Activated CD8-positive, alpha-beta memory T cell treated with anti-CD3 and anti-CD28 coated beads for 36 hours (primary cell): Measurements from ENCODE around the gene DVL3. TPM values are rescaled to one million over a fixed set of nuclear protein-coding genes. Genes with fewer than 3 reads are reported as not detected.

Source experiments
- CTCF ChIA-PET: fragments of 350-600 bp; sonication (Branson Sonifier 250); formaldehyde crosslinking; loops from one replicate; lab custom pipeline; 2021; ENCODE audit warnings: antibody characterized with exemption; lab: Charles Lee
- POLR2A ChIA-PET: fragments of 350-600 bp; sonication (Branson Sonifier 250); formaldehyde crosslinking; loops from one replicate; lab custom pipeline; 2021; ENCODE audit warnings: antibody characterized with exemption; lab: Charles Lee
- total RNA-seq, 2 experiments: library from RNA; stranded (reverse); gene quantifications; one replicate each; pipeline ENCODE4 v1.2.3, GENCODE V29; 2021

Gene DVL3
- total RNA-seq, 2 experiments from 2014 or later = 36.3 to 37.9 TPM

DNA sequence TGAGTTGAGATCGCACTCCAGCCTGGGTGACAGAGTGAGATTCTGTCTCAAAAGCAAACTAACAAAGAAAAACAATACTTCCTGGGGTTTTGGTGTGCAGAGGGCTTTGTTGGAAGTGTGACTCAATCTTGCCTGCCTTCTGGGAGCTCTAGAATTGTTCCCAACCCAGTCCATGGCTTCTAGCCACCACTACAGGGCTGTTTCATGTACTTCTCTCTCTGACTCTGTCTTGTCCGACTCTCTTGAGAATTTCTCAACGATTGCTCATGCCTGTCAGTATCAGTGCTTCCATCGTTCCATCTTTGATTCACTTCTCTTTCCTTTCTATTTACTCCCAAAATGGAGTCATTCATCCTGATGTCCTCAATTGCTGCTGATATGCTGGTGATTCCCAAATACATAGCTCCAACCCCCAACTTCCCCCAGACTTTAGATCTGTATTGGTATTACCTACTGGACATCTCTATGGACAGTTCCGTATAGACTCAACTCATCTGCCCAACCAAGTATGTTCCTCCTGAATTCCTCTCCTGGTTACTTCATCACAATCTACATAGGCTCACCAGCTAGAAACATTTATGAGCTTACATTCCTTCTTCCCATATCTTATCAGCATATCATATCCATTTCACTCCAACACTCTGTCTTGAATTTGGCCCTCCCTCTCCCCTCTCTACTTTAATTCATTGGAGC is 17.6 kb downstream of the DVL3 start:
- POLR2A ChIA-PET = no interaction called here
- CTCF ChIA-PET = interaction anchor here (1.0 to 1.8 kb wide), 2 partner anchors 13 to 55 kb away, joined by 3 to 6 read pairs; partner anchors contain the start of gene ABCF3

DNA sequence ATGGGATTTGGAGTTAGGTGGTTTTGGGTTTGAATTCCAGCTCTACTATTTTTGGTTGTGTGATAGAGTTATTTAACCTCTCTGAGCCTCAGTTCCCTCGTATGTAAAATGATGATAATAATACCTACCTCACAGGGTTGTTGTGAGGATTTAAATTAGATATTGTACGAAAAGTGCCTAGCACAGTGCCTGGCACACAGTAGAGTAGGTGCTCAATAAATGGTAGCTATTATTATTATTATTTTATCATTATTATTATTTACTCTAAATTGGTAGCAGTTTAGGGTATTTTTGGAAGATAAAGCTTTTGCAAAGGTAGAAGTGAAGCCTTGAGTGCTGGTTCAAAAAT is 18.2 kb downstream of the DVL3 start:
- CTCF ChIA-PET = interaction anchor here (1.0 to 1.8 kb wide), 2 partner anchors 12 to 55 kb away, joined by 3 to 6 read pairs; partner anchors contain the start of gene ABCF3
- POLR2A ChIA-PET = interaction anchor here (0.9 kb wide), 1 partner anchor 37 kb away, joined by 3 read pairs; no protein-coding TSS in a partner anchor

DNA sequence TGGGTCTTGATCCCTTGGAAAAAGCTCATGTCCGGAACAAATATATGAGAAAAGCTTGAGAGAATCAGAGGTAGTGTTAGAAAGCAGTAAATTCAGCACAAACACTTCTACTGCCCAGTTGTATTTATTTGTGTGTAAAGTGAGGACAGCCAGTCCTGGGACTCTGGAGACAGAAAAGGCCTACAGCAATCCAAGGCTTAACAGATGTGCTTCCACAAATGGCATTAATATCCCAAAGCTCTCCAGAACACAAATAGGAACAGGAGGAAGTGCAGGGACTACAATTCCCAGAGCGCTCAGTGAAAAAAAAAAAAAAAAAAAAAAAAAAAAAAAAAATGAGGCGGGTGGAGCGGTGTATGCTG is 19.1 kb downstream of the DVL3 start:
- ChIA-PET CTCF (interaction anchor here (1.4 to 1.8 kb wide), 2 partner anchors 15 to 54 kb away, joined by 5 to 6 read pairs; no protein-coding TSS in a partner anchor), POLR2A (interaction anchor here (0.6 to 1.7 kb wide), 5 partner anchors 10 to 163 kb away, joined by 3 to 4 read pairs (median 3); no protein-coding TSS in a partner anchor)

DNA sequence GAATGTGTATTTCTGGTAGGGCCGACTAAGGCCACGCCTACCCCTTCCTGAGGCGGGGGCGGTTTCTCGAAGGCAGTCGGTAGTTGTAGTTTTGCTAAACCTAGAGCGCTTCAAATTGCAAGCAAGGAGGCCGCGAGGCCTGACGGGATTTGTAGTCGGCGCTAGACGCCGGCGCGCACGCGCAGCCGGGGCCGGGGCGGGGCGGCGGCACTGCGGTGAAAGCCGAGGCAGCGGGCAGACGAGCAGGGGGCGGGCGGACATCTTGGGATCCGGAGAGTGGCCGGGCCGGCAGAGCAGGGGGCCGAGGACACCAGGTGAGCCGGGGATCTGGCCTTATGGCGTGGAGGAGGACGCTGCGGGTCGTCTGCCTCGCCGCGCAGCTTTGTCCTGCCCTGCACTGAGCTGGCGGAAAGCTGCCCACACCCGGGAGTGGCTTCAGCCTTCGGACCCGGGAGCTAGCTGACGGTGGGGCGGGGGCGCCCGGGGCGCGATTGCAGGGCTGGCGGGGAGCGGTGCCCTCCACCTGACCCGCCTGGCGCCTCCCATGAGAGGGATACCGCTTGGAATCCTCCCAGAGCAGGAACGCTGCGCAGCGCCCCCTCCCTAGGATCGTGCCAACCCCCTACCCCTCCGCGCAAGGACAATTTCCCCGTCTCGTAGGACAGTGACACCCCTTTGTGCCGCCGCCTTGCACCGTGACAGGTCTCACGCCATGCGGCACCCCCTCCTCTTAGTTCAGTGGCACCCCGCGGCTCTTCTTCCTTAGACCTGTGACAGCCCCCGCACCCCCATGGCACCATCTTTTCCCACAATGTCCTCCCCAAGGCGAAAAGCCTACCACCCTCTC is 19.7 kb downstream of the DVL3 start, which contains the start of gene AP2M1:
AP2M1 (plus strand) TSS at position 210 of the 847 bp plus-strand sequence. CDS start 2,139 bp downstream, outside the sequence.
- ChIA-PET CTCF (interaction anchor here (1.4 kb wide), 1 partner anchor 16 kb away, joined by 5 read pairs; no protein-coding TSS in a partner anchor), POLR2A (interaction anchor here (0.6 to 1.7 kb wide), 5 partner anchors 9 to 162 kb away, joined by 3 to 5 read pairs (median 3); no protein-coding TSS in a partner anchor)

DNA sequence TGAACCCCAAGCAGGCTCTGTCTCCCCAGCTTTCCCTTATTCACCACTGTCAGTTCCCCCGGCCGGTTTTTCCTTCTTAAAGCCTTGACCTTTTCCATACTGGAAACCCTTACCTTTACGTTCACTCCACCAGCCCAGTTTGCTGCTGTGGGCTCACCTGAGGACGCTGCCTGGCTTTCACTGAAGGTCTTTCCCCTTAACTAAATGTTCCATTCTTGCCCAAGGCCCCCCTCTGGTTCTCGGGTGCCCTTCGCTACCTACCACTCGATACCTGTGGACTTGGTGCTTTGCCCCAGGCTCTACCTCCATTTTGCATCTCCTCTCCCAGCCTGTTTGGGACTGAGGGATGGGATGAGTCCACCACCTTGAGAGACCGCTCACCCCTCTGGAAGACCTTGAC is 20.3 kb downstream of the DVL3 start:
- CTCF ChIA-PET = interaction anchor here (1.4 kb wide), 1 partner anchor 16 kb away, joined by 5 read pairs; no protein-coding TSS in a partner anchor
- POLR2A ChIA-PET = interaction anchor here (0.7 to 1.7 kb wide), 3 partner anchors 8 to 11 kb away, joined by 3 to 5 read pairs (median 4); no protein-coding TSS in a partner anchor

DNA sequence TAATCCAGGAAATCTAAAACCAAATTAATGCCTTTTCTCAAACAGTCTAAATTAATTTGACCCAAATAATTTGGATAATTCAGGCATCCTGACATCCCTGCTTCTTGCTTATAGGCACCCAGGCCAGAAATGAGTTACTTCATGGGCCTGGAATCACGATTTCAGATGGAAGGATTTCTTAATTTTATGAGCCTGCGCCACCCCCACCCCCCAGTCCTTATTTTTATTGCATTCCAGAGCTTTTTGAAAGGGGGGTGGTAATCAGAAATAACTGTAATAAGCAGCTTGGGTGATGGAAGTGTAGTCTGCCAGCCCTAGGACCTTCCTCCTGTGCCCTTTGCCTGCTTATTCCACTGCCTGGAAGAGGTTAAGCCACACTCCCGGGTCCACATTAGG is 20.8 kb downstream of the DVL3 start:
- ChIA-PET POLR2A (interaction anchor here (0.5 to 1.3 kb wide), 3 partner anchors 8 to 360 kb away, joined by 3 to 5 read pairs (median 3); no protein-coding TSS in a partner anchor), CTCF (no interaction called here)

DNA sequence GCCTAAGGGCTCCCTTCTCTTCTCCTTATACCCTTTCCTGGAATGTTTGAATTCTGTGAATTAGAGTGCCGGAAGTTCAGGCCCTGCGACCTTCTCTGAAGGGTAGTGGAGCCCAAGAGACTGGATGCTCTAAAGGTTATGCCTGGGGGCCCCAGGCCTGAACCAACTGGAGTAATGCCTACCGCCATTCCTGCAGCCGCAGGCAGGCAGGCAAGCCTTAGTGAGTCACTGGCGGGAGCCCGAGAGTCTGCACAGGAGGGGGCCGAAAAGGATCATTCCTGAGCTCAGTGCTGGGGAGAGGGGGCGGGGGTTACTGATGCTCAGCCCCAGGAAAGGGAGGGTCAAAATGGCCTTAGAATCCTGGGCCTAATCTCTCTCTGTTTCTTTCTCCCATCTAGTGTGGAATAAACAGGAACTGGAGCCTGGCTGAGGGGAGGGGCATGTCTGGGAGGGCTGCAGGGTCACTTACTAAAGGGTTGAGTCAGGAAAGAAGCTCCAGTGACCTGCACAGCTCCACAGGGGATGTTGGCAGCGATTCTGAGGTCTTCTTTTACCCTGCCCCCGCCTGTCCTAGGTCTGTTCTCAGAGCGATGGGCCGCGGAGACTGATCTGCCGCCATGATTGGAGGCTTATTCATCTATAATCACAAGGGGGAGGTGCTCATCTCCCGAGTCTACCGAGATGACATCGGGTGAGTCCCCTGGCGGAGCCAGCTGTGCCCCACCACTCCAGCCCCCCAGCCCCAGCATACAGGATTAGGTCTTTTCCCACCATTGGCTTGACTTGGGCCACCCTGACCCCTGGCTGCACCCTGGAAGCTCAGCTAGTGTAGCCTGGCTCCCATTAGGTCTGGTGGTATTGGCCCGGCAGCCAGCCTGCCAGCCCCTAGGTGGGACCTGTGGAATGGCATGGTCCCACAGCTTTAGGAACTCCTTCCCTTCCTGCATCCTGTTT is 21.5 kb downstream of the DVL3 start:
- CTCF ChIA-PET = interaction anchor here (0.8 kb wide), 1 partner anchor 73 kb away, joined by 3 read pairs; the partner anchor contains the start of gene EEF1AKMT4
- POLR2A ChIA-PET = interaction anchor here (0.5 to 0.6 kb wide), 2 partner anchors 28 to 361 kb away, joined by 3 read pairs; no protein-coding TSS in a partner anchor

DNA sequence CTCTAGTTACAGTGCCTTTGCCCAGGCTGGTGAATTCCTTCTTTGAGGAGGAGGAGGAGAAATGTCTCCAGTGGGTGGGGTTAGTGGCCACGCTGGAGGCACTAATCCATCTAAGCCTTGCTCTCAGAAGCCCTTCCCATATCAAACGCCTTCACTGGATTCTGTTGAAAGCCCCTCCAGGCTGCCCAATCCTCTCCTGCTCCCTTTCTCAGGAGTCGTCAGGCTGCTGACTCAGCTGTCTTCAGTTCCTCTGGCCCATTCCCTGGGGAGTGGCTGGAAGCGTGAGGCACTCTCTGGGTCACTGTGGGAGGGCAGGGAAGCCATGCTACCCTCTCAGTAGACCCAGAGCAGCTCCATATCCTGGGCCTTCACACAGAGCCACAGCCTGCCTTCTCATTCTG is 22.2 kb downstream of the DVL3 start:
- ChIA-PET POLR2A (no interaction called here), CTCF (interaction anchor here (0.8 kb wide), 1 partner anchor 72 kb away, joined by 3 read pairs; the partner anchor contains the start of gene EEF1AKMT4)

DNA sequence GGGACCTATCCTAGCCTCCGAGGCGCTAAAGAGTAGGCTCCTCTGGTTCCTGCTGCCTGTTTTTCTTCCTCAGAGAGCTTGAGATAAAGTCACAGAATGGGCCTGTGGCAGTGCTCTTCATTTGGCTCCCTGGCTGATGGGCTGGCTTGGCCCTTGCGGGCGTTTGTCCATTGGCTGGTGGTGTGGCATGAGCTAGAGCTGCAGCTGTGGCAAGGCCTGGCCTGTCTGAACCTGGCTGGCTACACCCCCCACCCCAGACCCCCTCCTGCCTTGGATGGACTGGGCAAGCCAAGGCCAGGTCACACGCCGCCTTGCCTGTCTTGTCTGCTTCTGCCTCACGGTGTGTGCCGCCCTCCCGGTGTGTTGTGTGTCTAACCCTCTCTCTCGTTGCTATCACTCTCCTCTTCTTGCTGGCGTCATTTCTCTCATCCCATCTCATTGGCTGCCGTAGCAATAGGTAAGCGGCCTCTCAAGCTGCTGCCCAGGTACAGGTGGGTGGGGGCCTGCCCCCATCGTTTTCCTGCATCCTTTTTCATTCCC is 22.7 kb downstream of the DVL3 start:
- CTCF ChIA-PET = interaction anchor here (0.8 kb wide), 1 partner anchor 72 kb away, joined by 3 read pairs; the partner anchor contains the start of gene EEF1AKMT4
- POLR2A ChIA-PET = no interaction called here

DNA sequence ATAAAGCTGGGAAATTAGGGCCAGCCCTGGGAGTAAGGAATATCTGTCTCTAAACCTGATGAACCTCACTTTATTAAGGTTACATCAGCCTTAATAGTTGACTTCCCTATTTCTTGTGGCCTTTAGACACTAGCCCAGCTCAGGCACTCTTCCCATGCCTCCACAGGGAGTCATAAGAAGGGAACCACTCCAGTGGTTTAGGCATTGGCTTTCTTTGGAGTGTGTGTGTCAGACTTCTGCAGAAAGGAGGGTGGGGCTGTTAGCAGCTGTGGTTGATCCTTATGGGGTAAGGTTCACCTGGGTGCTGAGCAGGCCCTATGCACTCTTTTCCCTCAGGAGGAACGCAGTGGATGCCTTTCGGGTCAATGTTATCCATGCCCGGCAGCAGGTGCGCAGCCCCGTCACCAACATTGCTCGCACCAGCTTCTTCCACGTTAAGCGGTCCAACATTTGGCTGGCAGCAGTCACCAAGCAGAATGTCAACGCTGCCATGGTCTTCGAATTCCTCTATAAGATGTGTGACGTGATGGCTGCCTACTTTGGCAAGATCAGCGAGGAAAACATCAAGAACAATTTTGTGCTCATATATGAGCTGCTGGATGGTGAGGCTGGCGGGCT is 23.5 kb downstream of the DVL3 start:
- POLR2A ChIA-PET = no interaction called here

DNA sequence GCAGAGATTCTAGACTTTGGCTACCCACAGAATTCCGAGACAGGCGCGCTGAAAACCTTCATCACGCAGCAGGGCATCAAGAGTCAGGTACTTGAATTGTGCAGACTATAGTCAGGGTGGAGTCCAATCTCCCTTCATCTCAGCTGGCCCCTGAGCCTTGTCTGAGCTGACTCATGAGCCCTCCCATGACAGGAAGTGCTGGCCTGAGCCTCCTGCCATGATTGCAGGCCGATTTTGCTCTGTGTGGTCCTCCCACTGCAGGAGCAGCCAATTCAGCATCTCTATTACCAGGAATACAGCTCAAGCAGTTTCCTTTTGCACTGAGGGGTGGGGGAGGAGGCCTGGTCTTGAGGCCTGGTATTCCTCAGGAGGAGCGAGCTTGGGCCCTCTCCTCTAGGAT is 25.0 kb downstream of the DVL3 start:
- POLR2A ChIA-PET = no interaction called here
- CTCF ChIA-PET = no interaction called here

More for the DNA sequence above, 23.5 kb downstream of the DVL3 start:
- CTCF ChIA-PET = interaction anchor here (0.6 kb wide), 1 partner anchor 1127 kb away, joined by 3 read pairs; no protein-coding TSS in a partner anchor

DNA sequence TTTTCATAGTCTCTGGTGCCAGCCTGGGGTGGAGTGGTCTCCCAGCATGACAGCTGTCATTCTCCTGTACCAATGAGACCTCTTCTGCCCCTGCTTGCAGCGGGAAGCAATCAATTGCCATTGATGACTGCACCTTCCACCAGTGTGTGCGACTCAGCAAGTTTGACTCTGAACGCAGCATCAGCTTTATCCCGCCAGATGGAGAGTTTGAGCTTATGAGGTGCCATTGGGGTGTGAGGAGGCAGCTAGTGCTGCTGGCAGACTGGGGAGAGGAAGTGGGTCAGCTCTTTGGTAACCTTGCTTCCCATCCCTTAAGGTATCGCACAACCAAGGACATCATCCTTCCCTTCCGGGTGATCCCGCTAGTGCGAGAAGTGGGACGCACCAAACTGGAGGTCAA is 26.4 kb downstream of the DVL3 start:
- ChIA-PET CTCF (interaction anchor here (0.8 to 0.9 kb wide), 2 partner anchors 17 to 26 kb away, joined by 3 read pairs; no protein-coding TSS in a partner anchor), POLR2A (no interaction called here)

DNA sequence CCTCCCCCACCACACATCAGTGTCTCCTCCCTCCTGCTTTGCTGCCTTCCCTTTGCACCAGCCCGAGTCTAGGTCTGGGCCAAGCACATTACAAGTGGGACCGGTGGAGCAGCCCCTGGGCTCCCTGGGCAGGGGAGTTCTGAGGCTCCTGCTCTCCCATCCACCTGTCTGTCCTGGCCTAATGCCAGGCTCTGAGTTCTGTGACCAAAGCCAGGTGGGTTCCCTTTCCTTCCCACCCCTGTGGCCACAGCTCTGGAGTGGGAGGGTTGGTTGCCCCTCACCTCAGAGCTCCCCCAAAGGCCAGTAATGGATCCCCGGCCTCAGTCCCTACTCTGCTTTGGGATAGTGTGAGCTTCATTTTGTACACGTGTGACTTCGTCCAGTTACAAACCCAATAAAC is 28.5 kb downstream of the DVL3 start:
- ChIA-PET CTCF (interaction anchor here (1.1 kb wide), 1 partner anchor 28 kb away, joined by 3 read pairs; no protein-coding TSS in a partner anchor), POLR2A (interaction anchor here (0.5 to 1.6 kb wide), 3 partner anchors 8 to 12 kb away, joined by 3 to 5 read pairs (median 4); no protein-coding TSS in a partner anchor)

DNA sequence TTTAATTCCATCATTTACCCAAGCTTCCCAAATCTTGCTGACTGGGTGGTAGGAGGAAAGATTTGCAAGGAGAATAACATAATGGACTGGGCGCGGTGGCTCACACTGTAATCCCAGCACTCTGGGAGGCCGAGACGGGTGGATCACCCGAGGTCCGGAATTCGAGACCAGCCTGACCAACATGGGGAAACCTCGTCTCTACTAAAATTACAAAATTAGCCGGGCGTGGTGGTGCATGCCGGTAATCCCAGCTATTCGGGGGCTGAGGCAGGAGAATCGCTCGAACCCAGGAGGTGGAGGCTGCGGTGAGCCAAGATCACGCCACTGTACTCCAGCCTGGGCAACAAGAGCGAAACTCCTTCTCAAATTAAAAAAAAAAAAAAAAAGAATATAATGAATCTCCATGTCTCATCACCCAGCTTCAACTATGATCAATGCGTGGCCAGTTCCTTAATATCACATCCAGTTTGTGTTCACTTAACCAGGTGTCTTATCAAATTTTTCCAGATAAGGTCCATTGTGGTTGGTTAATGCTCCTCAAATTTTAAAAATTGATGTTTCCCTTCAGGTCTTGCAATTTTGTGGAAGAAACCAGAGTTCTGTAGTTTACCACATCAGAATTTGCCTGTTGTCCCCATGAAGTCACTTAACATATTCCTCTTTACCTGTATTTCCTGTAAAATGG is 29.5 kb downstream of the DVL3 start:
- ChIA-PET CTCF (interaction anchor here (0.5 kb wide), 1 partner anchor 44 kb away, joined by 3 read pairs; no protein-coding TSS in a partner anchor), POLR2A (interaction anchor here (0.5 to 1.2 kb wide), 4 partner anchors 10 to 167 kb away, joined by 3 to 4 read pairs (median 4); partner anchors contain the start of gene EIF2B5)

DNA sequence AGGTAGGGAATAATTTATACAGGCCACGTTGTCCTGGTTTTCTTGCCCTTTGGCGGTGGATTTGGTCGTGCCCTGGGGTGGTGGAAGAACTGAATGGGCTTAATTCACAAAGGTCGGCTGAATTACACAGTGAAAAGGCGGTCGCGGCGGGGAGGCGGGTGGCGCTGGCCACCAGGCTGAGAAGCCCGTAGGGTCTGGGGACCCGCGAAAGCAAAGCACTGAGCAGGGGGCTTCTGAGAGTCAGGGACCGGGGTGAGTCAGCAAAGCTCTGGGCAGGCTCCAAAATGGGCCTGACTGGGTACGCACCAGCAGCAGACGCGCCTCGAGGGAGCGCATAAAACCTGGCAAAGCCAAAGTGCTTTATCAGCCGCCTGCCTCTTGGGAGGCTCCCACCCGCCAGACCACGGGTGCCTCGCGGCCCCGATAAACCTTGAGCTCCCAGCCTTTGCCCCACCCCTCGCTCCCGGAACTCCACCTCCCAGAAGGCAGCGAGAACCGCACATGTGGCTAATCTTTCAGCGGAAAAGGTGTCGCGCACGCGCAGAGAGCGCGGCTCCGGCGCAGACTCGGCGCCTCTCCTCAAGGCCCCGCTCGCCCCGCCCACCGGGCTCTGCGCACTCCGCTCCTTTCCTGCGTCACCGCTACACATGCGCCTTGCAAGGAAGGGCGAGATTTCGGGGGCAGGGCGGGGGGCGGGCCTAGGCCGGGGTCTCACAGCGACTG is 30.4 kb downstream of the DVL3 start:
- CTCF ChIA-PET = interaction anchor here (0.7 to 1.3 kb wide), 2 partner anchors 12 to 64 kb away, joined by 3 read pairs; partner anchors contain the start of gene EEF1AKMT4
- POLR2A ChIA-PET = interaction anchor here (0.7 to 1.7 kb wide), 3 partner anchors 10 to 51 kb away, joined by 3 to 6 read pairs (median 4); partner anchors contain the start of gene EIF2B5
